Measurements from ENCODE around the gene CYP2D6. TPM values are rescaled to one million over a fixed set of nuclear protein-coding genes. Genes with fewer than 3 reads are reported as not detected.

CYP2D6 gene
- total and polyA plus RNA-seq, 2 of the 8 experiments (the other 6 are each of a cell fraction or from before 2014, with no cell fraction given): 0.93 to 1.7 TPM

DNA sequence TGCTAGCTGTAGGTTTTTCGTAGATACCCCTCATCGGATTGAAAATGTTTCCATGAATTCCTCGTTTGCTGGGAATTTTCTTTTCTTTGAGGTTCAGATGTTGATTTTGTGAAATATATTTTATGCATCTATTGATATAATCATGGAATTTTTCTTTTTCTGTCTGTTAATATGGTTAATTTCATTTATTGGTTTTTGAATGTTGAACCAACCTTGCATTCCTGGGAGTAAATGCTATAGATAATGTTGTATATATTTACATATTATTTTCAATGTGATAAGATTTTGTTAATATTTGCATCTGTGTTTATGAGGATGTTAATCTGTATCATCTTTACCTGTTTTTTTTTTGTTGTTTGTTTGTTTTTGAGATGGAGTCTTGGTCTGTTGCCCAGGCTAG is 29.4 kb downstream of the CYP2D6 start (continued):
- TF ChIP-seq CHD7 (IDR thresholded peaks at IDR 0.05; ENCODE audit: insufficient replicate concordance, low read length): no peak
- no peak for TF ChIP-seq GTF2F1 (IDR thresholded peaks at IDR 0.05; ENCODE audit: borderline replicate concordance, low read depth, low read length)
- no peak for TF ChIP-seq TAF1 (IDR thresholded peaks at IDR 0.05; ENCODE audit: low read depth, low read length)
- TF ChIP-seq MAX (IDR thresholded peaks at IDR 0.05): no peak
- no peak for TF ChIP-seq POU5F1 (IDR thresholded peaks at IDR 0.05; ENCODE audit: low read depth, low read length)
- TF ChIP-seq POLR2A (IDR thresholded peaks at IDR 0.05; ENCODE audit: control extremely low read depth in 1 of 2, low read depth in 2 of 2, low read length in 2 of 2): no peak
- TF ChIP-seq TCF12 (IDR thresholded peaks at IDR 0.05; ENCODE audit: low read depth, low read length): no peak
- TF ChIP-seq CHD2 (IDR thresholded peaks at IDR 0.05; ENCODE audit: low read length): no peak
- no peak for TF ChIP-seq SAP30 (IDR thresholded peaks at IDR 0.05; ENCODE audit: insufficient read depth, insufficient replicate concordance, low read length)
- TF ChIP-seq YY1 (IDR thresholded peaks at IDR 0.05; ENCODE audit: low read depth, low read length): no peak
- no peak for TF ChIP-seq EP300 (IDR thresholded peaks at IDR 0.05; ENCODE audit: borderline replicate concordance in 1 of 2, low read depth in 2 of 2, low read length in 2 of 2)
- TF ChIP-seq BCL11A (IDR thresholded peaks at IDR 0.05; ENCODE audit: low read depth in 2 of 2, low read length in 2 of 2): no peak
- TF ChIP-seq EGR1 (IDR thresholded peaks at IDR 0.05; ENCODE audit: borderline replicate concordance, low read depth, low read length): no peak

All from H1 (cell line).